ENCODE measurements around the gene DCC.
A peak's percentile ranks its signal among the peaks of the same experiment; 100 is the strongest.

The DCC gene

DNA sequence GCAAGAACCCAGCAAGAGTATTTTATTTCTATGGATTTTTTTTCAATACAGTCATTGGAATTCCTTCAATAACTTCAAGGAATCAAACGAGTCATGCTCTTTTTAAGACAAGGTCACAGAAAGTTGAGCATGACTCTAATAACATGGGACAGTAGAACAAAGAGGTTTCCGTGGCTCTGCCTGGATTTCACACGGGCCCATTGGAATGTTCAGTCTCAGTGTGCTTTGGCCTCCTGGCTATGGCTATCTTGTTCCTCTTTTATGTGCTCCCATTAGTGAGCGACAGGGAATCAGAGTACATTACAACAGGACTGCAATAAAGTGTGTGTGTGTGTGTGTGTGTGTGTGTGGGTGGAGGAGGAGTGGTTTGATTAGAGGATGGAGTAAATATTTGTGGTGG is 312.4 kb downstream of the DCC start:
- 88% methylated on average over 4 of the region's 4 CpGs for WGBS
- no peaks in the 10 kb centered on the region for H3K9me3 ChIP-seq (ENCODE audit: insufficient read depth, low read depth, low read length)
- no peak overlapping the region for H3K27ac ChIP-seq (ENCODE audit: low read depth, low read length)
- H3K4me3 ChIP-seq (ENCODE audit: low read length): no peak overlapping the region
- H3K27me3 ChIP-seq (ENCODE audit: insufficient read depth, low read length): no peaks in the 10 kb centered on the region
- H3K36me3 ChIP-seq (ENCODE audit: insufficient read depth, low read length): no peaks in the 10 kb centered on the region
- no peak overlapping the region for H3K9ac ChIP-seq (ENCODE audit: low read depth, low read length)
- H3K4me1 ChIP-seq (ENCODE audit: insufficient read depth, low read length): no peaks in the 10 kb centered on the region

DNA sequence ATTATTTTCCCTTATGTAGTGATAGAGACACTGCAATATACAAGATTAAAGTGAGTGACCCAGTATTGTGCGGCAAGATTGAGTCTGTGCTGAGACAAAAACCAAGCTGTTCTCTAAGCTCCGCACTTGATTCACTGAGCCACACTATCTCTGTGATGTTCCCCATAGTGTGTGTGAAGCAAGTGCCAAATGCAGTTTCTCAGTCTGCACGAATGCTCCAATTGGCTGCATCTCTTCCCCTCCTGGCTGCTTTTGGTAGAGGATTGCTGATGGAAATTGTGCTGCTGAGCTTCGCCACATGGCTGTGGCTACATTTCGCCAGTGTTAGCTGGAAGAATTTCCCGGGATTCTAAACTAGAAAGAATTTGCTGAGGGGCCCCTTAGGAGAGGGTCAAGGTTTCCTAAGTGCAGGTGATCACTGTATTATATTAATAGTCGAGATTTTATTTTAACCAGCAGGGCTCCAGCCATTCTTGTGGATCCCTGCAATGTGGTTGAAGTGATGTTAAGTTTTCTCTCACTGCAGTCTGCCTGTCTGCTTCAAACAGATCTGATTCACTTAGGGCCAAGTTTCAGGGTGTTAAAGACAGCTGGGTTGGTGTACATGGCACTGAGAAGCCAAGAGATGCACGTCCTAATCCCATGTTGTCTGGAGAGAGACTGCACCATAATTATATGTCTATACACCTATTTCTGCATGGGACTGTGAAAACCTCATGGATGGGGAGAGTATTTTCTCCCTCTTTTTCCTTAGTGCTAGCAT is 317.2 kb downstream of the DCC start:
- no peaks in the 10 kb centered on the region for H3K27me3 ChIP-seq (ENCODE audit: insufficient read depth, low read length)
- no peaks in the 10 kb centered on the region for H3K4me1 ChIP-seq (ENCODE audit: insufficient read depth, low read length)
- H3K4me3 ChIP-seq (ENCODE audit: low read length): no peak overlapping the region
- H3K27ac ChIP-seq (ENCODE audit: low read depth, low read length): no peak overlapping the region
- H3K36me3 ChIP-seq (ENCODE audit: insufficient read depth, low read length): no peaks in the 10 kb centered on the region
- 90% methylated on average over 8 of the region's 8 CpGs for WGBS
- no peak overlapping the region for H3K9ac ChIP-seq (ENCODE audit: low read depth, low read length)
- H3K9me3 ChIP-seq (ENCODE audit: insufficient read depth, low read depth, low read length): no peaks in the 10 kb centered on the region

DNA sequence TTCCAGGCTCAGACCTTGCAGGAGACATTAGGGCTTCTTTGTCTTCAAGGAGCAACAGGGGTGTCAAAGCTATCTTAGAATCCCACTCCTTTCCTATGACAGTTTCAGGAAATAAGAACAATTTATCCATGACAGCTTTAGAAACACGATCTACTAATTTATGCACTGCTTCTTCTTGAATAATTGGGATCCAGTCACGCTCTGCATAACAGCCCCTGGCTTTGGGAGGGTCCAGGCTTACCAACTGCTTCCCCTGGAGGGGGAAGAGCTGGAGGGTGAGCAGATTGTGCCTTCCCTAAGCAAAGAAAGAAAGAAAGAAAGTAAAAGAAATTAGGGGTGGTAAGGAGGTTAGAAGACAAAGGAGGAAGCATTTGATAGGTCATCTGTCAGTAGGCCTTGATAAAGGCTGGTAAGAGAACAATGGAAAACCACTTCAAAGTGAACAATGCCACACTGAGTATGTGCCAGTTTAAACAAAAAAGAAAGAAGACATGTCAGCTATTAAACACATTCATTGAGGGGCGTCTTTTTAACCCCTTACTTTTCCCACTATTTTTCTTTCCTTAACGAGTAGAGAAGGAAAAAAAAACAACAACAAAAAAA is 327.6 kb downstream of the DCC start:
- Histone ChIP-seq H3K27me3 (ENCODE audit: insufficient read depth, low read length) (no peaks in the 10 kb centered on the region), H3K4me1 (ENCODE audit: insufficient read depth, low read length) (no peaks in the 10 kb centered on the region), H3K9me3 (ENCODE audit: insufficient read depth, low read depth, low read length) (no peaks in the 10 kb centered on the region), H3K9ac (ENCODE audit: low read depth, low read length) (no peak overlapping the region), H3K36me3 (ENCODE audit: insufficient read depth, low read length) (no peaks in the 10 kb centered on the region), H3K27ac (ENCODE audit: low read depth, low read length) (no peak overlapping the region), H3K4me3 (ENCODE audit: low read length) (no peak overlapping the region)
- WGBS: 87% methylated on average over 2 of the region's 4 CpGs

DNA sequence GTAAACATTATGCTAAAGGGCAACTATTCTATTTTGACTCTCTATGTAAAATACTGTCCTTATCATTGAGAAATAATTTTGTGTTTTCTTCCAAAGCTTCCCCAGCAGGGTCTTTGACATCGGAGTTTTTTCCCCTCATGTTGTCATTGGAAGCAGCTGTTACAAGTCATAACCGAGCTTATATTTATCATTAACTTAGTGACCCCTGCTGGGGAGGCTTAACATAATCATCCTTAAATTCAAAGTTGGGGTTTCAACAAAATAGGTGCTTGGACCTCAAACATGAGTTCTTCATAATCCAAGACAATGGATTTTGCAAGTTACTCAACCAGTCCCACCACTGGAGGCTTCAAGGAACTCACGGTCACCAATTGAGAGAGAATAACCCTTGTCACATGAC is 330.9 kb downstream of the DCC start:
- 57% methylated on average over 3 of the region's 3 CpGs for WGBS
- Histone ChIP-seq H3K27ac (ENCODE audit: low read depth, low read length) (no peak overlapping the region), H3K9me3 (ENCODE audit: insufficient read depth, low read depth, low read length) (0 out of 2 replicates have a peak, but pooled peaks cover 7% of the 10 kb centered on the region), H3K4me3 (ENCODE audit: low read length) (no peak overlapping the region), H3K4me1 (ENCODE audit: insufficient read depth, low read length) (no peaks in the 10 kb centered on the region), H3K27me3 (ENCODE audit: insufficient read depth, low read length) (no peaks in the 10 kb centered on the region), H3K9ac (ENCODE audit: low read depth, low read length) (no peak overlapping the region), H3K36me3 (ENCODE audit: insufficient read depth, low read length) (no peaks in the 10 kb centered on the region)

DNA sequence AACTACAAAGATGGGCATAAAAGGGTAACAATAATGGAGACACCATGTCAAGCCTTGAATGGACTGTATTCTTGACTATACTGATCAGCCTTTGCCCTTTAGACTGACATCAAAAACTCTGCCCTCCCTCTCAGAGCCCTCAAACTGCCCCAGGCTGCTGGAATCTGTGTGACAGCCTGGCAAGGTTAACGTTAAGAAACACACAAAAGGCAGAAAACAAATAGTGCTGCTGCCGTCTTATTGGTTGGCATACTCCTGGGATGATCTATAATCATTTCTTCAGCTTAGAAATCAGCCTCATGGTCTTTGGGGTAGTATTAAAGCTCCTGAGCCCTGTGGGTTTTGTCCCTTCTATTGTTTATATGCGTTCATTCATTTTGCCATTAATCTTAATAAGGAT is 338.0 kb downstream of the DCC start:
- Histone ChIP-seq H3K36me3 (ENCODE audit: insufficient read depth, low read length) (no peaks in the 10 kb centered on the region), H3K9ac (ENCODE audit: low read depth, low read length) (no peak overlapping the region), H3K9me3 (ENCODE audit: insufficient read depth, low read depth, low read length) (0 out of 2 replicates have a peak, but pooled peaks cover 7% of the 10 kb centered on the region), H3K27me3 (ENCODE audit: insufficient read depth, low read length) (no peaks in the 10 kb centered on the region), H3K4me1 (ENCODE audit: insufficient read depth, low read length) (peaks cover 32% of the 10 kb centered on the region), H3K27ac (ENCODE audit: low read depth, low read length) (no peak overlapping the region), H3K4me3 (ENCODE audit: low read length) (no peak overlapping the region)
- WGBS: 58% methylated on average over 2 of the region's 3 CpGs

DNA sequence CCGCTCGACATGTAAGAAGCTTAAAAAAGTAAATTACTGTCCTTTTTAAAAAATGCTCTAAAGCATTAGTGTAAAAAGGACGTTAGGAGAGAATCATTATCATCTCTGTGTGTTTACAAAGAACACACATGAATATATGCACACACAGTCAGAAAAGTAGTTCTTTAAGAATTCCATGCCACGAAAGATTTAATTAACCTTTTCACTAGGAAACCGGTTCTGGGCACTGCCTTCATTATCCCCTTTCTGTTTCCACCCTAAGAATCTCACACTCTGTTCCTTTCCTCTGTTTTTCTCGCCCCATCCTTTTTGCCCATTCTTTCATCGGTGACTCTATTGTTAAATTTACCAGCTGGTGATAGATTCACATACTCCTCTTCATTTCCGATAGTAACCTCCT is 338.6 kb downstream of the DCC start:
- no peaks in the 10 kb centered on the region for H3K36me3 ChIP-seq (ENCODE audit: insufficient read depth, low read length)
- 85% methylated on average over 7 of the region's 8 CpGs for WGBS
- H3K27me3 ChIP-seq (ENCODE audit: insufficient read depth, low read length): no peaks in the 10 kb centered on the region
- no peak overlapping the region for H3K9ac ChIP-seq (ENCODE audit: low read depth, low read length)
- H3K4me1 ChIP-seq (ENCODE audit: insufficient read depth, low read length): peaks cover 32% of the 10 kb centered on the region
- H3K9me3 ChIP-seq (ENCODE audit: insufficient read depth, low read depth, low read length): 0 out of 2 replicates have a peak, but pooled peaks cover 5% of the 10 kb centered on the region
- no peak overlapping the region for H3K4me3 ChIP-seq (ENCODE audit: low read length)
- H3K27ac ChIP-seq (ENCODE audit: low read depth, low read length): no peak overlapping the region

DNA sequence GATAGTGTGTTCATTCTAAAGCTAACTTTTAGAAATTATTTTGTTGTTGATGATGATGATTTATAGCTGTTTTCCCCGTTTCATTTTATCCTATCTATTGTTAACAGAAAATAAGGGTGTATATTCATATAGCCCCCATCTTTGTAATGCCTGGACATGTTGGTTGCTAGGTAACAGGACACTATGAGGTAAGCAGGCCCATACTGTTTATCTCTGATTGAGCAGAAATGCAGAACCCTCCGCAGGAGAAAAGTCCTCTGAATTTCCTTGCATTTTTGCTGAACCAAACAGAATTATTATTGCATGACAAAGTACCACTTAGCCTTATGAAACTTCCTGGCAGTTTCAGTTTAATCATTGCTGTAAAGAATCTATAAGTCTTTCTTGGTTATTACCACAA is 339.4 kb downstream of the DCC start:
- Histone ChIP-seq H3K27ac (ENCODE audit: low read depth, low read length) (no peak overlapping the region), H3K4me1 (ENCODE audit: insufficient read depth, low read length) (peaks cover 32% of the 10 kb centered on the region), H3K36me3 (ENCODE audit: insufficient read depth, low read length) (no peaks in the 10 kb centered on the region), H3K4me3 (ENCODE audit: low read length) (no peak overlapping the region), H3K27me3 (ENCODE audit: insufficient read depth, low read length) (no peaks in the 10 kb centered on the region), H3K9me3 (ENCODE audit: insufficient read depth, low read depth, low read length) (no peaks in the 10 kb centered on the region), H3K9ac (ENCODE audit: low read depth, low read length) (no peak overlapping the region)
- 83% methylated on average over 1 of the region's 2 CpGs for WGBS

DNA sequence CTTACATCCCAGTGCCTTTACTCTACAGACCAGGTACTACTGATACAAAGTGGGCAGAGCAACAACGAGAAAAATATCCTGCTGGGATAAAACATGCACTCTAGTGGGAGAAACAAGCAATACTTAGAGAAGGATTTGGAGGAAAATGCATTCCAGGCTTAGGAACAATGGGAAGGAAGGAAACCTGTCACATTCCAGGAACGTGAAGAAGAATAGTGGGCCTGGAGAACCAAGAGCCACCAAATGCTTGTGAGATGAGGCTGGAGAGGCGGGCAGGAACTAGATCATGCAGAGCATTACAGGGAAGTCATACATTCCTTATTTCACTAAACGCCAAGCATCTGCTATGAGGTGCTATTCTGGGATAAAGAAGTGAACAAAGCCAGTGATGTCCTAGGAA is 342.3 kb downstream of the DCC start:
- H3K36me3 ChIP-seq (ENCODE audit: insufficient read depth, low read length): no peaks in the 10 kb centered on the region
- H3K9me3 ChIP-seq (ENCODE audit: insufficient read depth, low read depth, low read length): no peaks in the 10 kb centered on the region
- no peak overlapping the region for H3K4me3 ChIP-seq (ENCODE audit: low read length)
- peak overlapping the region; percentile 51; the same call in 1 of the 2 replicates for H3K27ac ChIP-seq (ENCODE audit: low read depth, low read length)
- H3K4me1 ChIP-seq (ENCODE audit: insufficient read depth, low read length): peaks cover 32% of the 10 kb centered on the region
- H3K9ac ChIP-seq (ENCODE audit: low read depth, low read length): 0 out of 2 replicates have a peak overlapping the region, but pooled peaks have one; percentile 22
- H3K27me3 ChIP-seq (ENCODE audit: insufficient read depth, low read length): no peaks in the 10 kb centered on the region
- 44% methylated on average over 4 of the region's 4 CpGs for WGBS

DNA sequence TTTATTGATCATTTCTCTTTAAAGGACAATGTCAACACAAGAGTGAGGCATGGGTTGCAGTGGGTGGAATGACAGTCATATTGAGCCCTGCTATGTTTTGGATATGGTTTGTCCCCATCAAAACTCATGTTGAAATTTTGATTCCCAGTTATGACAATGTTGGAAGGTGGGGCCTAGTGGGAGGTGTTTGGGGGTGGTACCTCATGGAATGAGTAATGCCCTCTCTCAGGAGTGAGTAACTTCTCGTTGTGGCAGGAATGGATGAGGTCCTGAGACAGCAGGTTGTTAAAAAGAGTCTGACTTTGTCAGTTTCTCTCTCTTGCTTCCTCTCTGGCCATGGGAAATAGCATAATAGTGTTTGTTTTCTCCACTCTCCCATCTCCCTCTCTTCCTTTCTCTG is 345.3 kb downstream of the DCC start:
- WGBS: 81% methylated on average over 1 of the region's 1 CpG
- Histone ChIP-seq H3K9me3 (ENCODE audit: insufficient read depth, low read depth, low read length) (no peaks in the 10 kb centered on the region), H3K4me3 (ENCODE audit: low read length) (no peak overlapping the region), H3K36me3 (ENCODE audit: insufficient read depth, low read length) (no peaks in the 10 kb centered on the region), H3K27me3 (ENCODE audit: insufficient read depth, low read length) (no peaks in the 10 kb centered on the region), H3K4me1 (ENCODE audit: insufficient read depth, low read length) (peaks cover 16% of the 10 kb centered on the region), H3K27ac (ENCODE audit: low read depth, low read length) (no peak overlapping the region), H3K9ac (ENCODE audit: low read depth, low read length) (no peak overlapping the region)

DNA sequence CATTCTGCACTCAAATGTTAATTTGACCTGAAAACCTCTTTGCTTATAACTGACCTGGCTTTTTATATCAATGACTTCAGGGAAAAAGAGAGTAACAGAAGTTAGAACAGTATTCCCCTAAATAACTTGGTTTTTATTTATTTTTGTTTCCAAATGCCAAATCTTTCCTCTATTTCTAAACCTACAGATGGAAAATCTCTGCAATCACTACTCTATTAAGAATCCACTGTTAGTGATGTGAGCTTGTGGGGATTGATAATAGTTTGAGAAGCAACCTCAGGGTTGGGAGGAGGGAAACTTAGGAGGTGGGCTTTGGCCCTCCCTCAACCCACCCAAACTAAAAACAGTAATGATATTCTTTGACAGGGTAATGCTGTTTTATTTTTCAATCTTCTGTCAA is 351.8 kb downstream of the DCC start:
- Histone ChIP-seq H3K27ac (ENCODE audit: low read depth, low read length) (no peak overlapping the region), H3K36me3 (ENCODE audit: insufficient read depth, low read length) (no peaks in the 10 kb centered on the region), H3K4me3 (ENCODE audit: low read length) (no peak overlapping the region), H3K9ac (ENCODE audit: low read depth, low read length) (no peak overlapping the region), H3K4me1 (ENCODE audit: insufficient read depth, low read length) (no peaks in the 10 kb centered on the region), H3K27me3 (ENCODE audit: insufficient read depth, low read length) (no peaks in the 10 kb centered on the region), H3K9me3 (ENCODE audit: insufficient read depth, low read depth, low read length) (no peaks in the 10 kb centered on the region)

DNA sequence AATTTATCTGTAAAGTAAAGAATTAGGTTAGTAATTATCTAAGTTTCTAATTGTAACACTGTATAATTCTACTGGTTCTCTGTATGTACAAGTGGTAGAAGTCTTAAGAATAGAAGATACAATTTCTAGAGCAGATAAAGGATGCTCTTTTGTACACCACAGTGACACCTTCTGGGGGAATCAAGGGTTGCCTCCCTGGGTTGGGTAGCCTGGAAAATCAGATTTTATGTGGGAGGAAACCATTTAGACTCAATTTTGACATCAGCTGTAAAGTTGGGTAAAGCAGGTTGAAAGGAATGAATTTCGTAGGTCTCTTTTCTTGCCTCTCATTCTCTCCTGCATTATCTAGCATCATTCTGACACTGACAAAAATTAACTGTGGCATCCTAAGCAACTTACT is 354.8 kb downstream of the DCC start:
- H3K27me3 ChIP-seq (ENCODE audit: insufficient read depth, low read length): no peaks in the 10 kb centered on the region
- H3K27ac ChIP-seq (ENCODE audit: low read depth, low read length): no peak overlapping the region
- H3K9ac ChIP-seq (ENCODE audit: low read depth, low read length): no peak overlapping the region
- H3K4me1 ChIP-seq (ENCODE audit: insufficient read depth, low read length): no peaks in the 10 kb centered on the region
- H3K9me3 ChIP-seq (ENCODE audit: insufficient read depth, low read depth, low read length): no peaks in the 10 kb centered on the region
- 80% methylated on average over 1 of the region's 1 CpG for WGBS
- no peaks in the 10 kb centered on the region for H3K36me3 ChIP-seq (ENCODE audit: insufficient read depth, low read length)
- H3K4me3 ChIP-seq (ENCODE audit: low read length): no peak overlapping the region

Data from HUES64 (cell line).